Measurements from ENCODE around the gene SIVA1. TPM values are rescaled to one million over a fixed set of nuclear protein-coding genes. Genes with fewer than 3 reads are reported as not detected.

The SIVA1 gene
- polyA plus RNA-seq, 4 donors: 52.6 to 110 (median 81.4) TPM

- no peak for DNase-seq (ENCODE audit: low read depth in 4 of 4, low spot score in 2 of 4)
Measured at GRCh38 chr14:104805326-104805678, 52.4 kb downstream of the SIVA1 start.

DNA sequence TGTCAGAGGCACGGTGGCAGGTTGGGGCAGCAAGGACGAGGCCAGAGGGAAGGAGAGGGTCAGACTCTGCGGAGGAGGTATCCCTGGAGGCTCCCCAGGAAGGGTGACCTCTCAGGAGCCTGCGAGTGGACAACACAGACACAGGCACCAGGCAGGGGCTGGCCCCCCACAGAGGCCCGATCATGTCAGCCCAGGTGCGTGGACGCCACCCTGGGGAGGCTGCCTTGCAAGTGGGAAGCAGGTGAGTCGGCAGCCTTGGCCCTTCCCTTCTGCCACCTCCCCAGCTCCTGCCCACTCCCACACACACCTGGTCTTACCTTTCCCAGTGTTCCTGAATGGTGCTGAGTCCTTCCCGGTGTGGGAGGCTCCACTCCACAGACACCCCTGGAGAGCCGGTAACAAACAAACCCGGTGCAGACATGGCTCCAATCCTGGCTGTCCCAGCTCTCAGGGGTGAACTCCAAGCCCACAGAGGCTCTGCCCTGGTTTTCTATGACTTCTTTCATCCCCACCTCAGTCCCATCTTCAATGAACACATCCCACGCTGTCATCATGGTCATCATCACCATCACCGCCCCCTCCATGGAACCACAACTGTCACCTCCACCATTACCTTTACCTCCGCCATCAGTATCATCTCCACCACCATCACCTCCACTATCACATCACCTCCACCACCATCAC is 53.1 kb downstream of the SIVA1 start:
- no peak for DNase-seq (ENCODE audit: low read depth in 4 of 4, low spot score in 2 of 4)

- DNase-seq (ENCODE audit: low read depth in 4 of 4, low spot score in 2 of 4): no peak
Measured at GRCh38 chr14:104806625-104807465, 53.9 kb downstream of the SIVA1 start.

GRCh38 chr14:104808456-104808855 is 55.5 kb downstream of the SIVA1 start:
- DNase-seq (ENCODE audit: low read depth in 4 of 4, low spot score in 2 of 4): no peak

Other genes with a start within 250 kb of the SIVA1 start
- under 1 TPM in 3 of 4 donors, not detected in 1; 0.14 to 0.23 (median 0.17) TPM for gene C14orf180, start 173.4 kb upstream of the SIVA1 start, polyA plus RNA-seq (ENCODE audit: insufficient read length in 4 of 4)
- 1 to 10 TPM in 3 of 4 donors, under 1 TPM in 1; 0.90 to 1.9 (median 1.5) TPM for gene TMEM179, start 148.4 kb upstream of the SIVA1 start, polyA plus RNA-seq (ENCODE audit: insufficient read length in 4 of 4)
- 10 to 100 TPM; 34.1 to 73.9 (median 64.7) TPM for gene INF2, start 63.5 kb upstream of the SIVA1 start, polyA plus RNA-seq (ENCODE audit: insufficient read length in 4 of 4)
- gene ADSS1, start 28.9 kb upstream of the SIVA1 start, polyA plus RNA-seq (ENCODE audit: insufficient read length in 4 of 4): 10 to 100 TPM; 12.7 to 19.7 (median 15.9) TPM
- 100 to 1,000 TPM; 105 to 150 (median 131) TPM for gene AKT1, start 42.6 kb downstream of the SIVA1 start, polyA plus RNA-seq (ENCODE audit: insufficient read length in 4 of 4)
- 1 to 10 TPM; 4.1 to 5.9 (median 4.5) TPM for gene ZBTB42, start 48.0 kb downstream of the SIVA1 start, polyA plus RNA-seq (ENCODE audit: insufficient read length in 4 of 4)
- gene CEP170B, start 112.1 kb downstream of the SIVA1 start, polyA plus RNA-seq (ENCODE audit: insufficient read length in 4 of 4): 10 to 100 TPM in 3 of 4 donors, 1 to 10 TPM in 1; 8.9 to 21.6 (median 15.1) TPM
- gene PLD4, start 171.7 kb downstream of the SIVA1 start, polyA plus RNA-seq (ENCODE audit: insufficient read length in 4 of 4): 1 to 10 TPM; 3.1 to 8.8 (median 4.3) TPM
- 1 to 10 TPM; 1.4 to 2.0 (median 1.8) TPM for gene AHNAK2, start 225.2 kb downstream of the SIVA1 start, polyA plus RNA-seq (ENCODE audit: insufficient read length in 4 of 4)
- 10 to 100 TPM; 22.0 to 34.9 (median 25.4) TPM for gene CLBA1, start 232.6 kb downstream of the SIVA1 start, polyA plus RNA-seq (ENCODE audit: insufficient read length in 4 of 4)